Activated T-cell treated with anti-CD3 and anti-CD28 coated beads for 48 hours (primary cell): ENCODE data around the gene SMCO3.

ENCODE experiments used
- DNase-seq: peaks from one replicate; pipeline ENCODE4 v3.0.0-alpha.2; 2020; ENCODE audit warnings: low read depth

Gene SMCO3

DNA sequence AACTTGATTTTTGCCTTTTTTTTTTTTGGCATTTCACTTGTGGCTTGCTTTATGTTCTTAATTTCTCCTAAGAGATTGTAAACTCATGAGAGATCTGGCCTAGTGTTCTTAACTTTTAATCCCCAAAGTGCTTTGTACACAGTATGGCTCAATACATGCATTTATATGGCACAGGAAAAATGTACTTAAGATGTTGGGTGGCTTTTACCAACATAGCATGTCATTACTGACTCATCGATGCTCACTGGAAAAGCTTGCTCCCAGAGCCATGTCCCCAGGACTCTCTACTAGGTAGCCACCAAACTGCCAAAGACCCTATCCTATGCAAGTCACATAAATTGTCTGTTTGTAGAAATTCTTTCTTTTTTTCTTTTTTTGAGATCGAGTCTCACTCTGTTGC, 13.1 kb upstream of the SMCO3 start:
- DNase-seq, result no peak

DNA sequence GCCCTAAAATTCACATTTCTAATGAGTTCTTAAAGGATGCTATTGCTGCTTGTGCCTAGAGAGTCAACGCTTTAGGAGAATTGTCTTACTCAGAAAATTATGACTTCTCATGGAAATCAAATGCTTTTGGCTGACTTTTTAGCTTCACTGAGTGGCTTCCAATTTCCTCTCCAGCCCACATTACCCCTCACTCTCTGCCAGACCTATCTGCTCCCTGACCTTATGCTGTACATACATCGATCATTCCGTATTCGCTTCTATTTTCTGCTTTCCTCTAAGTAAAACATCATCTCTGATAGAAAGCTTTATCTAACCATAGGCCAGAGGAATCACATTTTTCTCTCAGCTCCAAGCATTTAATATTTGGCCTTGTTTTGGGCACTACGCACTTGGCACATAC, 12.5 kb upstream of the SMCO3 start:
- DNase-seq, result no peak

DNA sequence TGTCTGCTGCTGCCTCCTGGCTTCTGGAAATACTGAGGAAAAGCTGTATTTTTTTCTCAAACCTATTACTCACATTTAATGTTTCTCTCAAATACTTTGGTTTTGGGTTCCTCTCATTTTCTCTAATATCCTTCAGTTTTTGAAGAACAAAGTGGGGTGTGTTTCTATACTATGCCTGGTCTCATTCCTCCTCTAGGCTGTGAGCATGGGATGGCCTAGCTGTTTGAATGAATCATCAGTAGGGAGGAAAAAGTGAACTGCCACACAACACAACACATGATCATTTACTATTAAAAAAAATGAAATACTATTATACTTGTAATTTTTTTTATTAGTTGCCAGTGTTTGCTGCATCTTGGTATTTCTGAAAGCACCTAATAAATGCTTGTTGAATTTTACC, 11.3 kb upstream of the SMCO3 start:
- DNase-seq, result no peak

GRCh38 chr12:14824012-14824634, 10.1 kb upstream of the SMCO3 start:
- no peak for DNase-seq

DNA sequence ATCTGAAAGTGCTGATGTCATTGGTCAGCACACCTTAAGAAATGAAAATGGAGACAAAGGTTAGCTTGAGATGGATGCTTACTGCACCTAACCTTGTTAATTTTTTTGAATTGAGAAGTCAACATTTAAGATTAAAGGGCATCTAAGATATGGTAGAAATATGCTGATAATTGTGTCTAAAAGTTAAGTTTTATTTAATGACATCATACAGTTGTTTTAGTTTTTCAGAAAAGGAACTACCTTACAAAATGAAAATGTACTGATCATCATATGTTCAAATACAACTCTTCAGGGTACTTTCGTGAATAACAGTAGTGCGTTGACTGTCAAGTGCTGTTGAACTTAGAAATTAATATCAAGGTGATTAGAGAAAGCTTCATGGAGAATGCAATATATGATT, 2.5 kb downstream of the SMCO3 start:
- DNase-seq, result no peak

DNA sequence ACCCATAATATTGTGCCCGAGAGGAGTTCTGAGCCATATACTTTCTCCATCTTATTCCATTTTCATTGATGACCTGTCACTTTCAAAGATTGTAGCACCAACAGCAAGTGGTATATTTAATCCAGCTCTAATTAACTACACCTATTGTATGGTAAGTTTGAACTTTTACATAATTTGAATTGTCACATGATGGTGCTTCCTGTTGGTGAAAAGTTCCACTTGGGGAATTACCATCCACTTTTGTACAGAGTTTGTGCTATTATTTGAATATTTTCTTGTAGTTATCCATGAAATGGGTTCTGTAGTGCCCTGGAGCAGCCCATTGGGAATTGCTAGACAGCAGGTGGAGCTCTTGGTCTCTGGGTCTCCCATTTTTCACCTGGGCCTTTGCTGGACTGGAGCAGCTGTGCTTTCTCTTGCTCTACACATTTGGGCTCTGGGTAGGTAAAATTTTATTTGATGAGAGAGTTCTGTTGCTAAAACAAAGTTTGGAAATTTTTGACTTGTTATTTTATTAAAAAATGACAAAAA, 3.0 kb downstream of the SMCO3 start:
- DNase-seq, result no peak

GRCh38 chr12:14810167-14810952, 3.6 kb downstream of the SMCO3 start:
- DNase-seq, result no peak

DNA sequence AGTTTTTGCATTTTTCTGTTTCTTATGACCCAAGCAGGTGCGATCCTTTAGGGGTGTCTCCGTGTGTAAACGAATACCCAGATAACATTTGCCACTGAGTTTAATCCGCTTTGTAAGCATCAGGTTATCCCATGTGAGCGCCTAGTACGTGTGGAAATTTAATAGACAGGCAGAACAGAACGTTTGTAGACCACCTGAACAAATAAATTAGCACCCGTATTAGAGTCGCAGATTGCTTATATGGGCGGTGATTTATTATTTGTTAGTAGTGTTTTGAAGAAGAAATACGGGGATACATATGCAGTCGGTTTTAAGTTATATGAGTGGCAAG, 10.2 kb downstream of the SMCO3 start:
- no peak for DNase-seq

DNA sequence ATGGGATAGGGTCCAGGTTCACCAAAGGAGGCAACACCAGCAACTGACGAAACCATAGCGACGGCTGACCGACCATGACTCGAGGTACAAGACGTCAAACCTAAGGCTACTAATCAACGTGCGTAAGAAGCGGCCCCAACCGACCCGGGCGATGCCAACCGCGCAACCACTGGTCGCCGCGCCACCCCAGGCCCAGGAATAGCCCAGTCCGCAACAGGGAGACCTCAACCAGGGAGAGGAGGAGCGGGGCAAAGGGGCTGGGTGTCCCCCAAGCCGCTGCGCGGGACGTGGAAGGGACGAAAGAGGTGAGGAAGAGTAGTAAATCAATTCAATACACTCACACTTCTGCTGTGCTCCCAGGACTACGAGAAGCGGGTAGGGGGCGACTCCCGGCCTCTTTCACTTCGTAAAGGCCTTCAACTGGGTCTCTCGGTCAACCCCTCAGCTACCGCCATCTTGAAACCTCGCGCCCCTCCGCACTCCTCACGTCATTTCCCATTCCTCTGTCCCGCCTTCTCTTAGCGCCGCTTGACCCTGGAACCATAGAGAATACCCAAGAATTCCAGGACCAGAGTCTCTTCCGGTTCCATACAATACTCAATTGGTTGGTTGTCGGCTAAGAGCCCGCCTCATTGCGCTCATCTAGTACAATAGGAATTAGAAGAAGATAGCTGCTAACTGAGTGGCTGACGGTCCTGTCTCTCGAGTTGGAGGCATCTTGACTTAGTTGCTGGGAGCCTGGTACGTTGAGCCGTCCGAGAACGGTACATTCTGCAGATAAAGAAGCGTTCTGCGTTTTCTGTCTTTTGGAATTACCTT, 10.8 kb downstream of the SMCO3 start, which contains the start of the genes C12orf60 and WBP11:
C12orf60 (plus strand) TSS at position 660 of the 819 bp plus-strand sequence. CDS start 19,266 bp downstream, outside the sequence.
WBP11 (minus strand) TSS at position 468 of the 819 bp plus-strand sequence. CDS start 2,095 bp downstream, outside the sequence.
- peak; percentile 77 for DNase-seq

- no peak for DNase-seq
Observed at GRCh38 chr12:14802721-14803010, 11.3 kb downstream of the SMCO3 start.

GRCh38 chr12:14802247-14802646, 11.7 kb downstream of the SMCO3 start:
- DNase-seq, result no peak

DNA sequence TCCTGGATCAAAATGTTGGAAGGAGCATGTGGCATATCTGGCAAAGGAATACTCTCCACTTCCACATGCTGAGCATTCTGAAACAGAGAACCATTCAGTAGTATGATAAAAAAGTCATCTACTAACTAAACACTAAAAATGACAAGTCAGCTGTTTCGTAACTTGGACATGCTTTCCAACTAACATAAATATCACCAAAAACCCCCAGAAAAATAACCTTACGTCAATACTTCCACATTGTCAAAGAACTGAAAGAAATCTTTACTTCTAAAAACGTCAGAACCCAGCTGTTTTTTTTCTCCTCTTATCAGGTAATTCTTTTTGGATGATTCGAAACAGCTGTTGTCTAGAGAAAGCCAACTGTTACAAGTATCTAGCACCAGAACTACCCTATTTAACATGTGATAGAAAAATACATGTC, 18.9 kb downstream of the SMCO3 start:
- DNase-seq, result no peak

- no peak for DNase-seq
Observed at GRCh38 chr12:14785568-14785967, 28.4 kb downstream of the SMCO3 start.

- DNase-seq, result no peak
Observed at GRCh38 chr12:14784471-14784870, 29.5 kb downstream of the SMCO3 start.

GRCh38 chr12:14782756-14783155, 31.2 kb downstream of the SMCO3 start:
- no peak for DNase-seq

GRCh38 chr12:14781563-14781962, 32.4 kb downstream of the SMCO3 start:
- no peak for DNase-seq

DNA sequence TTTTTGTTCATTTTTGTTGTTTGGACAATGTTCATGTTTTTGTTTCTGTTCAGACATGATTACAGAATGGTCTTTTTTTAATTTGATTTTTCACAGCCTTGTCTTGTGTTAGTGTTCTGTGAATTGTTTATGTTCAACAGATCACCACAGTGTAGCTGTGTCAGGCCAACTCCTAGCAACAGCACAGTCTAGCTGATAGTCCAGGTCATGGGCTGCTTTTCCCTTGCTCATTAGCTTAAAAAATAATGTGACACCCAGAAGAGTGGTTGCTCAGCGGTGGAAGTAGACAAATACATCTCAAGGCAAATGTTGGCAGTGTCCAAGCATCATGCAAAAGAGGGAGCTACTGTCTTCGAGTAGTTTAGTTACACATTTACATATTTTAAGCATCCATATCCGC, 33.1 kb downstream of the SMCO3 start:
- DNase-seq, result no peak

- no peak for DNase-seq
Observed at GRCh38 chr12:14779834-14780233, 34.1 kb downstream of the SMCO3 start.

DNA sequence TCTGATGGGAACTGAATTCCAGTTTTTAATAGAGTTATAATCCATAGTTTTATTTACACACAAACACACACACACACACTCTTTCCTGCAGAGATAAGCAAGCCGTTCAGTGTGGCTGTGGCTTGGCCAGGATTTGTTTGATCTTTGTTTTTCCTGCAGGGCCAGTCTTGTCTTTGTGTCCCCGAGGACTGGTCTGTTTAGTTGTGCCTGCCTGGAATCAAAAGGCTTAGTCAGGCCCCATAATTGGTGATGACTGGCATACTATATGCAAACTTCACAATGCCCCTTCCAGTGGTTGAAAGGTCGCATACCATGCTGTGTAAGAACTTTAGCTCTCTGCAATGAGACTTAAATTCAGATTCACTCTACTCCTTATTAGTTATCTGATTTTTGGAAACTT, 36.7 kb downstream of the SMCO3 start:
- DNase-seq, result no peak

DNA sequence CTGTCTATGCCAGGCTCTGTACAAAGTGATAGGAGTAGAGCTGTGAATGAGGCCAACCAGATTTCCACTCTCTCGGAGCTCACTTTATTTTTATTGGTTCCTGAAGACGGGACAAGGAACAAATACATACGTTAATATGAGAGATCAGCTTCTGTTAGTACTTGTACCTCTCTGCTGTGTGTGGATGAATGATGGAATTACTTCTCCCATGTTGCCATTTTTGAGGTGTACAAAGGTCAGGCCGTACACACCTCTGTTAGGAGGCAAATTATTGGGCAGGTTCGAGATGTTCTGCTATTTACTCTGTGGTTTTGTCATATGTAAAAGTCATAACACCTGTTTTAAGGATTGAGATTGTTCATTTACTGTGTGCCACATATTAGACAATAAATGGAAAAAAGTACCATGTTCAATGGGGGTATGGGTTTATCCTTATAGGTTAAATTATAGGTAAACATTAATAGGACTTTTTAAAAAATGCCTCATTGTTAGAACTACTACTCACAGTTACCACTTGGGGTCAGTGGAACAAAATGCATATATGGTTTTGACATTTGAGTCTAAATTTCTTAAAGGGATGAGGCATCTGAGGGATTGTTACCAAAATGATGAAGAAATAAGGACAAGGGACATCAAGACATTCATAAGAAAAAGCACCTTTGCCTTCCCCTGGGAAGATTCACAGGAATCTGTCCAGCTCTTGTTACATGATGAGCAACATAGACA, 37.6 kb downstream of the SMCO3 start:
- no peak for DNase-seq

DNA sequence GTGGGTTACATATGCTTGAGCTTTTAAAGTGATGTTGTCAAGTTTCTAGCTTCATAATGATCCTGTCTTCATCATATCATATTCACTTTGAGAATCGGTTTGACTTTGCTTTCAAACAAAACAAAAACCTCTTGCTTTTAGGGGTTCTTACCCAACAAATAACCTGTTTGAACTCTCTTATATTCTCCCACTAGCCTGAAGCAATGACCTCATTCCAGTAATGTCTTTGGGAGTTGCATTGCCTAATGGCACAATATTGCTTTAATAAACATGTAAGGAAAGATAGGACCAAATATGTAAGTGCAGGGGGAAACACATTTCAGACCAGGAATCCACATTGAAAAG, 38.4 kb downstream of the SMCO3 start:
- no peak for DNase-seq
